GM19238 (cell line): ENCODE data around the gene YBEY.
"Not testable (repeated sequence)": the region's sequence is repeated elsewhere in the genome, so short reads cannot be mapped to it uniquely, and the experiment has no call there.

Experiments
- DNase-seq: peaks from one replicate; pipeline ENCODE4 v3.0.0; 2011; ENCODE audit warnings: low spot score; ENCODE audit not compliant: insufficient read length

The YBEY gene, protein sequence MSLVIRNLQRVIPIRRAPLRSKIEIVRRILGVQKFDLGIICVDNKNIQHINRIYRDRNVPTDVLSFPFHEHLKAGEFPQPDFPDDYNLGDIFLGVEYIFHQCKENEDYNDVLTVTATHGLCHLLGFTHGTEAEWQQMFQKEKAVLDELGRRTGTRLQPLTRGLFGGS

DNA sequence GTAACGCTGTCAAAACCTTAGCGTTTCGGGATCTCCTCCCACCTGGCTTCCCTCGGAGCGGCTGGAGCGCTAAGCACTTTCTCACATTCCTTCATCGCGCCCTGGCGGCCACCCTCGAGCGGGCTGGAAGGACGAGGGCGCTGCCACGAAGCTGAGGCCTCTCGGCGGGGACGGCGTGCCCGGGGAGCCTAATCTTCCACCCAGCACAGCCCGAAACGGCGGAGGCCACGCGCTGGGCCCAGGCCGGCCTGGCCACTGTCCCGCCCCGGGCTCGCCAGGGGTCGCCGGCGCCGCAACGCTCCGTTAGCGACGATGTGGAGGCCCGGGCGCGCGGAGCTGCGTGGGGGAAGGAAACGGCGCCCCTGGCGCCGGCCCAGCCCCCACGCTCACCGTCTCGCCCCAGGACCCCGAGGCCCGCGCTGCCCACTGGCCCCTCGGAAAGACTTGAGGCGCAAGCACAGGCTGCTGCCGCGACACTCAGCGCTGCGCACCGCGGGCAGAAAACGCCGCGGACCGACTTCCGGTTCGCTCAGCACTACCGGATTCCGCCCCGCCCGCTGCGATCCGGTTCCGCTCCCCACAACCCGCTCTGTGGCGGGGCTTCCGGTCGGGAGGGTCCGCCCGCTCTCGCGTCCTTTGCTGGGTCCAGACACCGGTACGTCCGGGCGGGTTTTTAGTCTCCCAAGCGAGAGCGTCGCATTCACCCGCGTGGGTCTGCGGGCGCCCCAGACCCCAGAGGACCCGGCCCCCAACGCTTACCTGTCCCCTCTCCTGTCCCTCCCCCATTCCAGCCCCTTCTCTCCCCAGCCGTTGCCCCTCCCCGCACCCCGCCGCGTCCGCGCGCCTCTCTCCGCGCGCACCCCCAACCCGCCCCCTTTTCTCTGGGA is at the start of gene YBEY:
YBEY (plus strand) TSS at position 582 of the 887 bp plus-strand sequence. CDS start 572 bp downstream, outside the sequence.
- peak; percentile 92 for DNase-seq

- DNase-seq: no peak
Measured at GRCh38 chr21:46237474-46237873, 48.7 kb upstream of the YBEY start.

- no peak for DNase-seq
Measured at GRCh38 chr21:46239817-46240325, 46.3 kb upstream of the YBEY start.

- DNase-seq: not testable (repeated sequence)
Measured at GRCh38 chr21:46241577-46241976, 44.6 kb upstream of the YBEY start.

DNA sequence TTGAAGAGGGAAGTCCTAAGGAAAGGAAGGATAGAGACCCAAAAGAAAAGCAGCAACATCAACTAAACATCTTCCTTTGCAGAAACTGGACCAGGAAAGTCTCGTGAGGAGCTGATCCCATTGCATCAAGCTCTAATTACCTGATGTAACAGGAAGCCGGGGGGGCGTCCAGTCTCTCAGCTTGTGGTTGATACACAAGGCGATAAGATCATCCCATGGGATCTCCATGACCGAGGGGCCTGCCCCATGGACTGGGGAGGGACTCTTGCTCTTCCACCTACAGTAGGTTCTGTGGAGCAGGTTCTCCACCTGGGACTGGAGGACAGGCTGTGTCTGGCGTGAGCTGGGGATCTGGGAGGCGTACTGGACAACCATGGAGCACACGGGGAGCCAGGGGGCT is 42.8 kb upstream of the YBEY start:
- DNase-seq: no peak

GRCh38 chr21:46243960-46244361 is 42.2 kb upstream of the YBEY start:
- no peak for DNase-seq

- DNase-seq: no peak
Measured at GRCh38 chr21:46244602-46245001, 41.5 kb upstream of the YBEY start.

DNA sequence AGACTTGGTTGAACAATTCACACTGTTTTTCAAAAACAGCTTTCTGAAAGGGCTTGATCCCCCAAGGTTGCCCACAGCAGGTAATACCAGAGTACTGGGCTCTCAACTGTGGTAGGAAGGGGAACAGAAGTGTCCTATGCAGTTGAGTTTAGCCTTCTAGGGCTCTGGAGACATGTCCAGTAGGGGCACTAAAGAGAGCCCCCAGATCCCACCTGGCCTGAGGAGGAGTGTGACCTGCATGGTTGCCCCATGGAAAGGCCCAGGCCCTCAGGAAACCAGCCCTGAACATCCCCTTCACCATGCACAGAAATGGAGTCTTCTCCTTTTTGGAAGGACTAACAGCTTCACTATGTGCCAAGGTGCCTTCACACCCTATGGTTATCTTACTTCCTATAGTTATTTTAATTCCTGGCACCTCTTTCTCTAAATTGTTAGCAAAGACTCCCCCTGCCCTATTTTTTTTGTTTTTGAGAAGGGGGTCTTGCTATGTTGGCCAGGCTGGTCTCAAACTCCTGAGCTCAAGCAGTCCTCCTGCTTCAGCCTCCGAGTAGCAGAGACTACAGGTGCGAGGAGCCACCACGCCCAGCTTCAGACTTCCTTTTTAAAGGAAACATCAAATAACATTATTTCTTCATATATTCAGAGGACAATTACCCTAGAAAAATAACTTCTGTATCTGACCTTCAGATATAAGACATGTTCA is 40.8 kb upstream of the YBEY start:
- DNase-seq: no peak

DNA sequence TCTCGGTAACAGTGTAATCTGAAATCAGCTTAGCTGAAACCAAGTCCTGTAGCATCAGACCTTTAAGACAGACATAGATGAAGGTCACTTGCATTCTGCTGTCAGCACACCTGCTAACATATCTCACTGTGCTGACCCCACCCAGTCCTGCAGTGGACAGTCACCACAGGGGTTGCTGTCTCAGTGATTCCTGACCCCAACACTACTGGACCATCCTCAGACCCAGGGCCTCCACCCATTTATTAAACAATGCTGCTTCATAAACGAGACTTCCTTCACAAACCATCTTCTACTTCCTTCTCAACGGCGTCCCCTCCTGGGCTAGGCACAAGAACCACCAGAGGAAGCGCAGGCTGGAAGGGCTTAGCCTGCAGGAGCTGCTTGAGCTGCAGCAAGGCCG is 39.8 kb upstream of the YBEY start:
- no peak for DNase-seq

DNA sequence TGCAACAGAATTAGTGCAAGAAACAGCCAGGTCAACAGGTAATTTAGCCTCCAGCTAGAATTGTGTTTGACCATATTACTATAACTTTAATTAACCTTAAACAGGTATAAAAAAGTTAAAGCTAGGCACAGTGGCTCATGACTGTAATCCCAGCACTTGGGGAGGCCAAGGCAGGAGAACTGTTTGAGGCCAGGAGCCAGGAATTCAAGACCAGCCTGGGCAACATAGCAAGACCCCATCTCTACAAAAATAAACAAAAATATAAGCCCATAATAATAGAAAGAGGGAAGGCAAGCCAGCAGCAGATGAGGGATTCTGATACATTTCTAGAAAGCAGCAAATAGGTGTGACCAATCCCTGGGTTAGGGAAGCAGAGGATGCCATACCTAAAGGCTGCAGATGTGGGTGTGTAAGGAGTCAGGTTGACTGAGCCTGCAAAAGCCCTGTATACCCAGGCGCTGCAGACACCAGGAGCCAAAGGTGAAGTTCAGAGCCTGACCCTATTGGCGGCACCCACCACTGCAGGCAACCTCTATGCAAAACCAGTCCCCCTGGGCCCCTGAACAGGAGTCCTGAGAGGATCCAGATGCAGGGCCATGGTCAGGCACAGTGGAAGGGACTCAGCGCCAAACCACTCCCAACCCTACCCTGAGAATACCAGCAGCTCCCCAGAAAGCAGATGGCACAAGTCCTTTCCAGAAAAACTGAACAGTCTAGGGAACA is 38.3 kb upstream of the YBEY start:
- no peak for DNase-seq

GRCh38 chr21:46248422-46248782 is 37.7 kb upstream of the YBEY start:
- no peak for DNase-seq

DNA sequence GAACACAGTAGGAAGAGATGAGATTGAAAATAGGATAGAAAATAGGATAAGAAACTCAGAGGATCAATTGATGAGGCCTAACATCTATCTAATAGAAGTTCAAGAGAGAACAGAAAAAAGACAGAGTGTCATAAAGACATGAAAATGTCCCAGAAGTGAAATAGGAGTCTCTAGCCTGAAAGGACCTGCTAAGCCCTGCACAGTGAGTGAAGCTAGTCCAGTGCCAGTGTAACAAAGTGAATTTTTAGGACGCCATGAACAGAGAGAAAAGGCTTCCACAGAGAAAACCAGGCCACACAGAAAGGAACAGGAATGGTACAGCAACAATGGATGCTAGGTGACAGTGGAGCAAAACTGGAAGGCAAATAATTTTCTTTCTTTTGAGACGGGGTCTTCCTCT is 37.3 kb upstream of the YBEY start:
- no peak for DNase-seq

GRCh38 chr21:46250146-46250725 is 35.9 kb upstream of the YBEY start:
- DNase-seq: no peak

DNA sequence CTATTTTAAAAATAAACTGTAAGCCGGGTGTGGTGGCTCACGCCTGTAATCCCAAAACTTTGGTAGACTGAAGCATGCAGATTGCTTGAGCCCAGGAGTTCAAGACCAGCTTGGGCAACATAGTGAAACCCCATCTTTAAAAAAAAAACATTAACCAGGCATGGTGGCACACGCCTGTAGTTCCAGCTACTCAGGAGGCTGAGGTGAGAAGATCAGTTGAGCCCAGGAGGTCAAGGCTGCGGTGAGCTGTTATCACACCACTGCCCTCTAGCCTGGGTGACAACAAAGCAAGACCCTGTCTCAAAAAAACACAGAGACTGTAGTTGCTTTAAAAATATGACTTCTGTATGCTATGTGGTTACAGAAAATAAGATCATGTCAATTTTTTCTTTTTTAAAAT is 33.3 kb upstream of the YBEY start:
- DNase-seq: no peak

DNA sequence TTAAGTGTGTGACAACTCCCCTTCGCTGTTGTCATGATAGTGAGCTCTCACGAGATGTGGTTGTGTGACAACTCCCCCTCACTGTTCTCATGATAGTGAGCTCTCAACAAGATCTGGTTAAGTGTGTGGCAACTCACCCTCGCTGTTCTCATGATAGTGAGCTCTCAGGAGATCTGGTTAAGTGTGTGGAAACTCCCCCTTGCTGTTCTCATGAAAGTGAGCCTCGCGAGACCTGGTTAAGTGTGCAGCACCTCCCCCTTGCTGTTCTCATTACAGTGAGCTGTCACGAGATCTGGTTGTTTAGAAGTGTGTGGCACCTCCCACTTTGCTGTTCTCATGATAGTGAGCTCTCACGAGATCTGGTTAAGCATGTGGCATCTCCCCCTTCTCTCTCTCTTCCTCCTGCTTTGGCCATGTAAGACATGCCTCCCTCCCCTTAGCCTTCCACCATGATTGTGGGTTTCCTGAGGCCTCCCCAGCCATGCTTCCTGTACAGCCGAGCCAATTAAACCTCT is 32.5 kb upstream of the YBEY start:
- DNase-seq: peak; percentile 22

- DNase-seq: peak; percentile 61
Measured at GRCh38 chr21:46254208-46254975, 31.8 kb upstream of the YBEY start.

- no peak for DNase-seq
Measured at GRCh38 chr21:46255166-46255565, 31.0 kb upstream of the YBEY start.

GRCh38 chr21:46255758-46256337 is 30.3 kb upstream of the YBEY start:
- DNase-seq: no peak

DNA sequence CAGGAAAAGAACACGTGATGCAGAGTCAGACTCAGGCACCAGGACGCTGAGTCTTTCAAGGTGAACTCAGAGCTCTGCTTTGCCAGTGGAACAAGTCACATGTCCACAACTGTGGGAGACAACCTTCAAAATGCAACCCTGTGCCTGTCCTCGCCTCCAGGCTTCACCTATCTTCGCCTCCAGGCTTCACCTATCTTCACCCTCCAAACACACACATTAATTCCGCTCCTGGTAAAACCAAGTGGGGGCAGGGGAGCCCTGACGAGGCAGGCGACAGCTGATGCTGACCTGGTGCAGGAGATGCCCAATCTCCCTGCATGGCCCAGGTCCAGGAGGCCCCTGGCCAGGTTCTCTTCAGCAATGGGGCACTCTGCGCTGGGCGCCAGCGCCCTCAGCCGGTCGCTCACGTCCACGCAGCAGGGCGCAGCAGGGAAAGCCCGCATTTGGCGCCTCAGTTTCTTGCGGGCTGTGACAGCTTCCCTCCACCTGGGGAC is 29.6 kb upstream of the YBEY start:
- DNase-seq: no peak
